GM12873 (cell line): ENCODE results near the gene DTNB.

Experiments
- TF ChIP-seq, protein P1 (sequence below): IDR thresholded peaks from 2 replicates; pipeline ENCODE4 v1.5.1; 2012; ENCODE audit warnings: low read depth, mild to moderate bottlenecking, moderate library complexity, low read length, control low read depth; ENCODE audit not compliant: insufficient read depth; ENCODE audit errors: missing control alignments

DTNB gene

GRCh38 chr2:25386971-25387875 lies 286.2 kb downstream of the DTNB start:
- TF ChIP-seq, protein P1, sequence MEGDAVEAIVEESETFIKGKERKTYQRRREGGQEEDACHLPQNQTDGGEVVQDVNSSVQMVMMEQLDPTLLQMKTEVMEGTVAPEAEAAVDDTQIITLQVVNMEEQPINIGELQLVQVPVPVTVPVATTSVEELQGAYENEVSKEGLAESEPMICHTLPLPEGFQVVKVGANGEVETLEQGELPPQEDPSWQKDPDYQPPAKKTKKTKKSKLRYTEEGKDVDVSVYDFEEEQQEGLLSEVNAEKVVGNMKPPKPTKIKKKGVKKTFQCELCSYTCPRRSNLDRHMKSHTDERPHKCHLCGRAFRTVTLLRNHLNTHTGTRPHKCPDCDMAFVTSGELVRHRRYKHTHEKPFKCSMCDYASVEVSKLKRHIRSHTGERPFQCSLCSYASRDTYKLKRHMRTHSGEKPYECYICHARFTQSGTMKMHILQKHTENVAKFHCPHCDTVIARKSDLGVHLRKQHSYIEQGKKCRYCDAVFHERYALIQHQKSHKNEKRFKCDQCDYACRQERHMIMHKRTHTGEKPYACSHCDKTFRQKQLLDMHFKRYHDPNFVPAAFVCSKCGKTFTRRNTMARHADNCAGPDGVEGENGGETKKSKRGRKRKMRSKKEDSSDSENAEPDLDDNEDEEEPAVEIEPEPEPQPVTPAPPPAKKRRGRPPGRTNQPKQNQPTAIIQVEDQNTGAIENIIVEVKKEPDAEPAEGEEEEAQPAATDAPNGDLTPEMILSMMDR, result no peak

DNA sequence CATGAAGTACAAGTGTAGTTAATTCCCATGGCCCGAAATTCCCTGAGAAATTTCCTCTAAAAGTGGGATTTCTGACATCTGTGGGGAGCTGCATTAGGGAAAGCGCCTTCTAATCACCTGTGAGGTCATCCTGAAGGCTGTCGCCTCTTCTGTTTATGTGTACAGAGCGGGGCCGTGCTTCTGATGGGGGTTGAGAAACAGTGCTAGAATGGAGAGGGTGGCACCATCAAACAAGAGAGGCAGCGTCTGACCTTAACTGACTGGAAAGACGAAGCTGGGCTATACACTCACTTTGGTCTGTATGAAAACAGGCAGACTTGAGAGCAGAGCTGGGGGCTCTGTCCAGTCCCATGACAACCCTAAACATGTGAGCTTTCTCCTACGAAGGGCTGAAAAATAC lies 287.5 kb downstream of the DTNB start:
- TF ChIP-seq, protein P1, result no peak

DNA sequence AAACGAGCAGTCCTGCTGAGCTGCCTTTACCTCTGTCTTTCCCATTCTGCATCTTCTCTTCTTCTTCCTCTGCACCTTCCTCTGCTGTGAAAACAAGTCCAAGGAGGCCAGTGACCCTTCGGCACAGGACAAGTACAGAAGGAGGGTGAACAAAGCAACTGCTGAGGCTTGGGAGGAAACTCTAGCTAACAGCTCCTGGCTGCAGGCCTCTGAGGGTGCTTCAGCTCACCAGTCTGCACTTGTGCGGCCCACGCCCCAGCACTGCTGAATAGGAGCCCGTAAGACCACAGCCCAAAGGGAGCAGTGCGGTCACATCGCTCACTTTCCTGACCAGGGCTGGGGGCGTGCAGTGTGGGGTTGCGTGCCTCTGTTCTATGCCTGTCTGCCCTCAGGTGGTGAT lies 289.6 kb downstream of the DTNB start:
- TF ChIP-seq, protein P1, result no peak

GRCh38 chr2:25381502-25381901 lies 291.9 kb downstream of the DTNB start:
- TF ChIP-seq, protein P1, result no peak

GRCh38 chr2:25380586-25381375 lies 292.6 kb downstream of the DTNB start:
- TF ChIP-seq, protein P1, result no peak

DNA sequence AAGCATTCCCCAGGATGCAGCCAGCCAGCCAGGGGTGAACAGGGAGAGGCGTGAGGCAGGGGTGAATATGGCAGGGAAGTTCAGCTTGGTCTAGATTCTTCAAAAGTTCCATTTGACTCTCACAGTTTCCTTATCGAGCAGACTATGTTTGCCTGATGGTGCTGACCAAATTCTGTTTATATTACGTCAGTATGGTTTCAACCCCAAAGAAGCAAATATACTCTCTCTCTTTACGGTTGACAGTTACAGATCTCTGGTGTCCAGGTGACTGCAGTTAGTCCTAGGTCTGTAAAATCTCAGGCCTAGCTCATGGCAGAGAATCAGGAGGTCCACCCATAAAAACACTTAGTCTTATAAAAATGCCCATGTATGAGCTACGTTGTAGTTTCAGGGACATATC lies 293.4 kb downstream of the DTNB start:
- TF ChIP-seq, protein P1, result no peak

DNA sequence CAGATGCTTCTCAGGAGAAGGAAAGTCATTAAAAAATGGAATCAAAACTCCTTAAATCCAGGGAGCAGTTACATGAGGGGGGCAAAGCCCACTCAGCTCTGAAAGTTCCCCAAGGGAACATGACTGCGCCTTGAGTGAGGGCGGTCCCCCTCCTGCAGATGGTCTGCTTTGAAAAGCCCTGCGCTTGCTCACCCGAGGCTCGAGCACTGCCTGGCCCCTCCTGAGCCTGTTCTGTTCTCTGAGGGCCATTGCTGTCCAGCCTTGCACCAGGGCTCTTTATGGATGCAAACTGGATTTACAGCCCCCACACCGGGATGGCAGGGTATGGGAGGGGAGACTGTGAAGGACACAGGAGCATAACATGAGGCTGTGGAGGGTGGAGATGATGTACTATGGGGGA lies 293.8 kb downstream of the DTNB start:
- TF ChIP-seq, protein P1, result no peak
